Muscle layer of colon (tissue), 2 donors: ENCODE measurements around the gene SEC11A.
"Not testable (repeated sequence)": the region's sequence is repeated elsewhere in the genome, so short reads cannot be mapped to it uniquely, and the experiment has no call there.

Experiments
- H3K27ac ChIP-seq: one replicate; pipeline ENCODE4 v1.7.0; 2013; ENCODE audit warnings: low read depth, mild to moderate bottlenecking, low read length, moderate library complexity
- H3K27me3 ChIP-seq, 2 donors: one replicate each; pipeline ENCODE4 v1.7.0; 2013; ENCODE audit warnings: low read length in 2 of 2, mild to moderate bottlenecking in 2 of 2; ENCODE audit not compliant: insufficient read depth in 2 of 2, control insufficient read depth in 1 of 2
- H3K36me3 ChIP-seq: one replicate; pipeline ENCODE4 v1.7.0; 2013; ENCODE audit warnings: mild to moderate bottlenecking, low read length; ENCODE audit not compliant: insufficient read depth
- H3K4me1 ChIP-seq: one replicate; pipeline ENCODE4 v1.7.0; 2013; ENCODE audit warnings: mild to moderate bottlenecking, low read length; ENCODE audit not compliant: insufficient read depth
- H3K4me3 ChIP-seq, 2 donors: one replicate each; pipeline ENCODE4 v1.7.0; 2013; ENCODE audit warnings: low read length in 2 of 2, low read depth in 1 of 2, mild to moderate bottlenecking in 1 of 2, moderate library complexity in 1 of 2
- H3K9ac ChIP-seq: one replicate; pipeline ENCODE4 v1.7.0; 2013; ENCODE audit warnings: low read length
- H3K9me3 ChIP-seq: one replicate; pipeline ENCODE4 v1.7.0; 2013; ENCODE audit warnings: mild to moderate bottlenecking, low read length
- donor health status: abdominal sarcoma.
- donor health status: Adenocarcinoma of cecum.

Gene SEC11A

GRCh38 chr15:84716036-84716732, at the start of gene SEC11A:
SEC11A (minus strand) TSS chr15:84716139; CDS start chr15:84716075, 64 bp downstream.
- no peaks in the 10 kb centered on the region for H3K9me3 ChIP-seq
- H3K9ac ChIP-seq: peak within 1 kb of the TSS; percentile 68
- H3K4me3 ChIP-seq: peak within 1 kb of the TSS; percentile 77 to 83
- peak within 1 kb of the TSS; percentile 75 for H3K27ac ChIP-seq
- H3K36me3 ChIP-seq: no peaks in the 10 kb centered on the region
- H3K27me3 ChIP-seq: no peaks in the 10 kb centered on the region
- H3K4me1 ChIP-seq: peaks cover 21% of the 10 kb centered on the region

- H3K27me3 ChIP-seq: no peaks in the 10 kb centered on the region
- peaks cover 28% of the 10 kb centered on the region for H3K4me1 ChIP-seq
- H3K27ac ChIP-seq: no peak overlapping the region
- H3K4me3 ChIP-seq: no peak overlapping the region
- peaks cover 17% of the 10 kb centered on the region for H3K36me3 ChIP-seq
- H3K9ac ChIP-seq: no peak overlapping the region
- H3K9me3 ChIP-seq: no peaks in the 10 kb centered on the region
Observed at GRCh38 chr15:84765675-84766074, 49.7 kb upstream of the SEC11A start.

GRCh38 chr15:84764989-84765388, 49.0 kb upstream of the SEC11A start:
- Histone ChIP-seq H3K4me3 (no peak overlapping the region), H3K9ac (no peak overlapping the region), H3K4me1 (peaks cover 33% of the 10 kb centered on the region), H3K27ac (no peak overlapping the region), H3K9me3 (no peaks in the 10 kb centered on the region), H3K36me3 (peaks cover 17% of the 10 kb centered on the region), H3K27me3 (no peaks in the 10 kb centered on the region)

- peaks cover 17% of the 10 kb centered on the region for H3K36me3 ChIP-seq
- H3K9me3 ChIP-seq: no peaks in the 10 kb centered on the region
- H3K27me3 ChIP-seq: no peaks in the 10 kb centered on the region
- peaks cover 34% of the 10 kb centered on the region for H3K4me1 ChIP-seq
- no peak overlapping the region for H3K9ac ChIP-seq
- no peak overlapping the region for H3K4me3 ChIP-seq
- no peak overlapping the region for H3K27ac ChIP-seq
Observed at GRCh38 chr15:84764585-84764984, 48.6 kb upstream of the SEC11A start.

- Histone ChIP-seq H3K27ac (no peak overlapping the region), H3K9me3 (no peaks in the 10 kb centered on the region), H3K4me1 (peaks cover 44% of the 10 kb centered on the region)
Observed at GRCh38 chr15:84762840-84763572, 47.1 kb upstream of the SEC11A start.

GRCh38 chr15:84761607-84762131, 45.7 kb upstream of the SEC11A start:
- Histone ChIP-seq H3K4me1 (peaks cover 44% of the 10 kb centered on the region), H3K4me3 (no peak overlapping the region), H3K9me3 (no peaks in the 10 kb centered on the region), H3K36me3 (peaks cover 10% of the 10 kb centered on the region), H3K9ac (no peak overlapping the region), H3K27ac (no peak overlapping the region), H3K27me3 (no peaks in the 10 kb centered on the region)

More at GRCh38 chr15:84762840-84763572, 47.1 kb upstream of the SEC11A start:
- Histone ChIP-seq H3K36me3 (peaks cover 13% of the 10 kb centered on the region), H3K9ac (no peak overlapping the region), H3K27me3 (no peaks in the 10 kb centered on the region), H3K4me3 (no peak overlapping the region)

- Histone ChIP-seq H3K36me3 (no peaks in the 10 kb centered on the region), H3K9me3 (no peaks in the 10 kb centered on the region), H3K4me1 (peaks cover 51% of the 10 kb centered on the region), H3K9ac (no peak overlapping the region), H3K27ac (no peak overlapping the region), H3K27me3 (no peaks in the 10 kb centered on the region), H3K4me3 (no peak overlapping the region)
Observed at GRCh38 chr15:84760219-84760618, 44.3 kb upstream of the SEC11A start.

- H3K9ac ChIP-seq: no peak overlapping the region
Observed at GRCh38 chr15:84759018-84759417, 43.1 kb upstream of the SEC11A start.

GRCh38 chr15:84755736-84756527, 40.0 kb upstream of the SEC11A start:
- Histone ChIP-seq H3K27ac (no peak overlapping the region), H3K9me3 (no peaks in the 10 kb centered on the region), H3K4me3 (no peak overlapping the region), H3K9ac (no peak overlapping the region), H3K27me3 (no peaks in the 10 kb centered on the region), H3K36me3 (no peaks in the 10 kb centered on the region), H3K4me1 (peaks cover 44% of the 10 kb centered on the region)

More at GRCh38 chr15:84759018-84759417, 43.1 kb upstream of the SEC11A start:
- Histone ChIP-seq H3K9me3 (no peaks in the 10 kb centered on the region), H3K27me3 (no peaks in the 10 kb centered on the region), H3K4me3 (no peak overlapping the region), H3K27ac (no peak overlapping the region), H3K4me1 (peaks cover 47% of the 10 kb centered on the region), H3K36me3 (no peaks in the 10 kb centered on the region)

GRCh38 chr15:84754889-84755288, 39.0 kb upstream of the SEC11A start:
- H3K4me3 ChIP-seq, H3K27me3 ChIP-seq, H3K27ac ChIP-seq, H3K9me3 ChIP-seq, H3K36me3 ChIP-seq, H3K9ac ChIP-seq: not testable (repeated sequence)
- peaks cover 44% of the 10 kb centered on the region for H3K4me1 ChIP-seq

GRCh38 chr15:84752700-84753099, 36.8 kb upstream of the SEC11A start:
- Histone ChIP-seq H3K27me3 (no peaks in the 10 kb centered on the region), H3K9ac (no peak overlapping the region), H3K36me3 (no peaks in the 10 kb centered on the region), H3K4me3 (no peak overlapping the region), H3K4me1 (peaks cover 37% of the 10 kb centered on the region), H3K27ac (no peak overlapping the region), H3K9me3 (no peaks in the 10 kb centered on the region)
